Colonic mucosa (tissue), 4 donors: Measurements from ENCODE around the gene CCN6. TPM values are rescaled to one million over a fixed set of nuclear protein-coding genes. Genes with fewer than 3 reads are reported as not detected.

Source experiments
- DNase-seq: peaks from one replicate; pipeline ENCODE4 v3.0.0-alpha.2; 2020
- H3K27ac ChIP-seq: fragments of 200-600 bp; one replicate; pipeline ENCODE4 v1.8.0; 2021
- H3K27me3 ChIP-seq: fragments of 200-600 bp; one replicate; pipeline ENCODE4 v1.8.0; 2021
- H3K36me3 ChIP-seq: fragments of 200-600 bp; one replicate; pipeline ENCODE4 v1.8.0; 2021
- H3K4me1 ChIP-seq: fragments of 200-600 bp; one replicate; pipeline ENCODE4 v1.8.0; 2021; ENCODE audit warnings: mild to moderate bottlenecking
- H3K4me3 ChIP-seq: fragments of 200-600 bp; one replicate; pipeline ENCODE4 v1.8.0; 2021
- H3K9ac ChIP-seq, 2 donors: one replicate each; pipeline ENCODE4 v1.7.0; 2013; ENCODE audit warnings: control low read depth in 2 of 2, low read depth in 2 of 2, low read length in 2 of 2
- H3K9me3 ChIP-seq: fragments of 200-600 bp; one replicate; pipeline ENCODE4 v1.8.0; 2021
- CTCF ChIP-seq: fragments of 200-600 bp; IDR thresholded peaks from one replicate; pipeline ENCODE4 v1.8.0; 2022; ENCODE audit warnings: antibody characterized with exemption, mild to moderate bottlenecking
- intact Hi-C: fragments of 100-400 bp; cut with DNase I; formaldehyde crosslinking; loops from one replicate; pipeline ENCODE4 v1.14.1; 2022
- total RNA-seq, 2 donors: library from RNA; stranded (reverse); fragmentation: NEBNext Ultra II Directional in 1 of 2; extraction: Animal tissue kit (Norgen Biotek cat#: 25700) in 1 of 2; gene quantifications; one replicate each; pipeline ENCODE4 v1.2.1, GENCODE V29; 2021
- donor health status: healthy.
- donor health status: DM: no; HTN: no; CAD: no.
- donor health status: DM: no; HTN: no; CAD: no.

The CCN6 gene
- total RNA-seq, 2 donors from 2014 or later: not detected

GRCh38 chr6:112017169-112017568 lies 36.7 kb upstream of the CCN6 start:
- Histone ChIP-seq H3K9ac (no peak overlapping the region), H3K4me1 (no peaks in the 10 kb centered on the region), H3K27ac (no peak overlapping the region), H3K27me3 (no peaks in the 10 kb centered on the region), H3K9me3 (no peaks in the 10 kb centered on the region), H3K36me3 (no peaks in the 10 kb centered on the region), H3K4me3 (no peak overlapping the region)
- DNase-seq: no peak
- no peak for TF ChIP-seq CTCF
- intact Hi-C loops: no loop called here

- Histone ChIP-seq H3K4me3 (no peak overlapping the region), H3K36me3 (no peaks in the 10 kb centered on the region), H3K9ac (no peak overlapping the region), H3K27ac (no peak overlapping the region), H3K4me1 (no peaks in the 10 kb centered on the region), H3K27me3 (no peaks in the 10 kb centered on the region), H3K9me3 (no peaks in the 10 kb centered on the region)
- intact Hi-C loops: no loop called here
- no peak for DNase-seq
- TF ChIP-seq CTCF: no peak
These were observed 36.0 kb upstream of the CCN6 start for GRCh38 chr6:112017760-112018537.

- H3K27ac ChIP-seq: no peak overlapping the region
- no peak overlapping the region for H3K9ac ChIP-seq
- H3K4me3 ChIP-seq: no peak overlapping the region
- intact Hi-C loops: no loop called here
- TF ChIP-seq CTCF: no peak
- no peak for DNase-seq
- H3K36me3 ChIP-seq: no peaks in the 10 kb centered on the region
- H3K4me1 ChIP-seq: no peaks in the 10 kb centered on the region
- H3K9me3 ChIP-seq: no peaks in the 10 kb centered on the region
- no peaks in the 10 kb centered on the region for H3K27me3 ChIP-seq
These were observed 35.1 kb upstream of the CCN6 start for GRCh38 chr6:112018619-112019416.

- Histone ChIP-seq H3K27me3 (no peaks in the 10 kb centered on the region), H3K9ac (no peak overlapping the region), H3K27ac (no peak overlapping the region), H3K36me3 (no peaks in the 10 kb centered on the region), H3K4me3 (no peak overlapping the region), H3K4me1 (no peaks in the 10 kb centered on the region), H3K9me3 (no peaks in the 10 kb centered on the region)
- intact Hi-C loops: no loop called here
- no peak for DNase-seq
- no peak for TF ChIP-seq CTCF
These were observed 34.3 kb upstream of the CCN6 start for GRCh38 chr6:112019589-112019988.

- no peak for DNase-seq
- H3K27me3 ChIP-seq: no peaks in the 10 kb centered on the region
- H3K4me3 ChIP-seq: no peak overlapping the region
- intact Hi-C loops: no loop called here
- TF ChIP-seq CTCF: no peak
- H3K27ac ChIP-seq: no peak overlapping the region
- H3K9me3 ChIP-seq: no peaks in the 10 kb centered on the region
- H3K9ac ChIP-seq: no peak overlapping the region
- no peaks in the 10 kb centered on the region for H3K4me1 ChIP-seq
- H3K36me3 ChIP-seq: no peaks in the 10 kb centered on the region
These were observed 32.1 kb upstream of the CCN6 start for GRCh38 chr6:112021691-112022310.
